ENCODE results near the gene CD40LG. TPM values are rescaled to one million over a fixed set of nuclear protein-coding genes. Genes with fewer than 3 reads are reported as not detected.

Gene CD40LG
- total and polyA plus RNA-seq, 2 donors (not counting 3 experiments of a cell fraction or from before 2014, with no cell fraction given) = not detected

DNA sequence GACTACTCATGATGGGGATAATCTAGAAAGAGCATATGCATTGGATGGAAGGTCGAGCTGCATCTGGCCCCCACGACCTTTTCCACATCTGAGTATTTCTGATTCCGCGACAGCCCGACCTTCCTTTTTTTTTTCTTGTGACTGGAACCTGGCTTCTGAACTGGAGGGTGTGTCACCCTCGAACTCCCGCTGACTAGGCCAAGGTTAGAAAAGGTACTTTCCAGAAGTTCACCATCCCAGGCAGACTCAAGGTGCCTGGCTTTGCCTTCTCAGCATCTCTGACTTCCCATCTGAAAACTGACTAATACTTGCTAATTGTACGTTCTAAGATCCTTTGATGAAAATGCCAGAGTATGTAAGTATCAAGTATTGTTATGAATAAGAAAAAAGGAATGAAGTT, 49.3 kb upstream of the CD40LG start:
- Histone ChIP-seq H3K27ac (ENCODE audit: insufficient read depth, low read depth, low read length) (no peak overlapping the region), H3K4me2 (ENCODE audit: insufficient read depth, low read length) (no peak overlapping the region), H3K4me3 (replicated peaks in 1 of 3; ENCODE audit: insufficient read depth in 1 of 3, low read depth in 1 of 3, low read length in 3 of 3) (no peak overlapping the region), H3K79me2 (ENCODE audit: control insufficient read depth, insufficient read depth, low read length) (no peaks in the 10 kb centered on the region), H2AFZ (ENCODE audit: low read depth, low read length) (no peak overlapping the region), H3K9ac (replicated peaks; ENCODE audit: extremely low read depth, insufficient read depth, low read length) (no peak overlapping the region), H3K36me3 (ENCODE audit: control insufficient read depth in 2 of 2, extremely low read depth in 1 of 2, insufficient read depth in 2 of 2, low read length in 2 of 2) (no peaks in the 10 kb centered on the region), H3K4me1 (ENCODE audit: control insufficient read depth, extremely low read depth, insufficient read depth, low read length) (no peaks in the 10 kb centered on the region), H4K20me1 (replicated peaks; ENCODE audit: control insufficient read depth, extremely low read depth, insufficient read depth, low read length) (no peaks in the 10 kb centered on the region), H3K9me1 (replicated peaks; ENCODE audit: control insufficient read depth, extremely low read depth, insufficient read depth, low read length) (no peaks in the 10 kb centered on the region), H3K9me3 (replicated peaks; ENCODE audit: control insufficient read depth, insufficient read depth, low read length) (no peaks in the 10 kb centered on the region), H3K27me3 (ENCODE audit: control insufficient read depth in 2 of 2, insufficient read depth in 2 of 2, low read length in 2 of 2) (peaks cover 0 to 2% of the 10 kb centered on the region in 2 experiments)
- ChIA-PET POLR2A (no interaction called here), CTCF (no interaction called here)
- dilution Hi-C loops (cut with MboI; ENCODE audit: extremely low pct_ligation_motif_present, low sequenced_read_pairs) (no loop called here), intact Hi-C loops (cut with micrococcal nuclease) (no loop called here)
- TF ChIP-seq, protein P1, sequence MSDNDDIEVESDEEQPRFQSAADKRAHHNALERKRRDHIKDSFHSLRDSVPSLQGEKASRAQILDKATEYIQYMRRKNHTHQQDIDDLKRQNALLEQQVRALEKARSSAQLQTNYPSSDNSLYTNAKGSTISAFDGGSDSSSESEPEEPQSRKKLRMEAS (IDR thresholded peaks at IDR 0.05; ENCODE audit: insufficient read depth, insufficient read length) = no peak
- TF ChIP-seq GATA2 (IDR thresholded peaks at IDR 0.05; ENCODE audit: insufficient read depth, insufficient read length, low read depth, low read length) (no peak), POLR2AphosphoS5 (IDR thresholded peaks at IDR 0.05; ENCODE audit: insufficient read depth, low read depth, low read length) (no peak), POLR2A (IDR thresholded peaks at IDR 0.05; ENCODE audit: low read depth, low read length) (no peak), FOS (IDR thresholded peaks at IDR 0.05; ENCODE audit: borderline replicate concordance, insufficient read depth, low read length) (no peak), JUN (IDR thresholded peaks at IDR 0.05; ENCODE audit: borderline replicate concordance, insufficient read depth, insufficient read length, low read depth) (no peak), MYC (IDR thresholded peaks at IDR 0.05; ENCODE audit: low read depth, low read length) (no peak), EZH2 (IDR thresholded peaks at IDR 0.05; ENCODE audit: borderline replicate concordance, low read depth, low read length, severe bottlenecking) (no peak)
- TF ChIP-seq, protein P2, sequence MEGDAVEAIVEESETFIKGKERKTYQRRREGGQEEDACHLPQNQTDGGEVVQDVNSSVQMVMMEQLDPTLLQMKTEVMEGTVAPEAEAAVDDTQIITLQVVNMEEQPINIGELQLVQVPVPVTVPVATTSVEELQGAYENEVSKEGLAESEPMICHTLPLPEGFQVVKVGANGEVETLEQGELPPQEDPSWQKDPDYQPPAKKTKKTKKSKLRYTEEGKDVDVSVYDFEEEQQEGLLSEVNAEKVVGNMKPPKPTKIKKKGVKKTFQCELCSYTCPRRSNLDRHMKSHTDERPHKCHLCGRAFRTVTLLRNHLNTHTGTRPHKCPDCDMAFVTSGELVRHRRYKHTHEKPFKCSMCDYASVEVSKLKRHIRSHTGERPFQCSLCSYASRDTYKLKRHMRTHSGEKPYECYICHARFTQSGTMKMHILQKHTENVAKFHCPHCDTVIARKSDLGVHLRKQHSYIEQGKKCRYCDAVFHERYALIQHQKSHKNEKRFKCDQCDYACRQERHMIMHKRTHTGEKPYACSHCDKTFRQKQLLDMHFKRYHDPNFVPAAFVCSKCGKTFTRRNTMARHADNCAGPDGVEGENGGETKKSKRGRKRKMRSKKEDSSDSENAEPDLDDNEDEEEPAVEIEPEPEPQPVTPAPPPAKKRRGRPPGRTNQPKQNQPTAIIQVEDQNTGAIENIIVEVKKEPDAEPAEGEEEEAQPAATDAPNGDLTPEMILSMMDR (IDR thresholded peaks at IDR 0.05; ENCODE audit: extremely low read depth in 1 of 2, insufficient read depth in 1 of 2, low read depth in 1 of 2, low read length in 2 of 2) = no peak
- DNase-seq (ENCODE audit: low read depth, low spot score) = no peak
- BruUV-seq (replicated peaks) = no TSS peak
- FAIRE-seq = no peak

Data from endothelial cell of umbilical vein (primary cell).